Measurements from ENCODE around the gene SAPCD2.
"Not testable (repeated sequence)": the region's sequence is repeated elsewhere in the genome, so short reads cannot be mapped to it uniquely, and the experiment has no call there.

DNA sequence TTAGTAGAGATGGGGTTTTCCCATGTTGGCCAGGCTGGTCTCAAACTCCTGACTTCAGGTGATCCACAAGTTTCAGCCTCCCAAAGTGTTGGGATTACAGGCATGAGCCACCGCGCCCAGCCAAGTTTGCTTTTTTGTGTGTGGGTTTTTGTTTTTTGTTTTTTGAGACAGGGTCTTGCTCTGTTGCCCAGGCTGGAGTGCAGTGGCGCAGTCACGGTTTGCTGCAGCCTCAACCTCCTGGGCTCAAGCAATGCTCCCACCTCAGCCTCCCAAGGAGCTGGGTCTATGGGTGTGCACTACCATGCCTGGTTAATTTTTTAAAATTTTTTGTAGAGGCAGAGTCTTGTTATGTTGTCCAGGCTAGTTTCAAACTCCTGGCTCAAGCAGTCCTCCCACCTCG is 36.9 kb downstream of the SAPCD2 start:
- TF ChIP-seq, protein P1, sequence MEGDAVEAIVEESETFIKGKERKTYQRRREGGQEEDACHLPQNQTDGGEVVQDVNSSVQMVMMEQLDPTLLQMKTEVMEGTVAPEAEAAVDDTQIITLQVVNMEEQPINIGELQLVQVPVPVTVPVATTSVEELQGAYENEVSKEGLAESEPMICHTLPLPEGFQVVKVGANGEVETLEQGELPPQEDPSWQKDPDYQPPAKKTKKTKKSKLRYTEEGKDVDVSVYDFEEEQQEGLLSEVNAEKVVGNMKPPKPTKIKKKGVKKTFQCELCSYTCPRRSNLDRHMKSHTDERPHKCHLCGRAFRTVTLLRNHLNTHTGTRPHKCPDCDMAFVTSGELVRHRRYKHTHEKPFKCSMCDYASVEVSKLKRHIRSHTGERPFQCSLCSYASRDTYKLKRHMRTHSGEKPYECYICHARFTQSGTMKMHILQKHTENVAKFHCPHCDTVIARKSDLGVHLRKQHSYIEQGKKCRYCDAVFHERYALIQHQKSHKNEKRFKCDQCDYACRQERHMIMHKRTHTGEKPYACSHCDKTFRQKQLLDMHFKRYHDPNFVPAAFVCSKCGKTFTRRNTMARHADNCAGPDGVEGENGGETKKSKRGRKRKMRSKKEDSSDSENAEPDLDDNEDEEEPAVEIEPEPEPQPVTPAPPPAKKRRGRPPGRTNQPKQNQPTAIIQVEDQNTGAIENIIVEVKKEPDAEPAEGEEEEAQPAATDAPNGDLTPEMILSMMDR (IDR thresholded peaks at IDR 0.05), result not testable (repeated sequence)
- not testable (repeated sequence) for TF ChIP-seq POLR2A (IDR thresholded peaks at IDR 0.05)
